ENCODE measurements around the gene EYS. TPM values are rescaled to one million over a fixed set of nuclear protein-coding genes. Genes with fewer than 3 reads are reported as not detected.

EYS gene
- total and polyA plus RNA-seq, 2 of the 8 experiments (the other 6 are each of a cell fraction or from before 2014, with no cell fraction given) = 0.05 to 0.13 TPM

- no peak for TF ChIP-seq CTBP2 (IDR thresholded peaks at IDR 0.05; ENCODE audit: borderline replicate concordance, insufficient read depth, insufficient read length, low read length)
- no peak for TF ChIP-seq KDM4A (IDR thresholded peaks at IDR 0.05; ENCODE audit: low read depth, low read length, severe bottlenecking)
- TF ChIP-seq CHD7 (IDR thresholded peaks at IDR 0.05; ENCODE audit: insufficient replicate concordance, low read length) = no peak
Measured at GRCh38 chr6:64497634-64498033, 1209.4 kb downstream of the EYS start (continued).

All from H1 (cell line).